GM21390 (cell line): ENCODE measurements around the gene DNASE2.

Experiments used
- ATAC-seq: cut with Tn5 transposase; IDR thresholded peaks from one replicate; pipeline ENCODE4 v1.9.1; 2021; ENCODE audit not compliant: unreplicated experiment

DNASE2 gene

DNA sequence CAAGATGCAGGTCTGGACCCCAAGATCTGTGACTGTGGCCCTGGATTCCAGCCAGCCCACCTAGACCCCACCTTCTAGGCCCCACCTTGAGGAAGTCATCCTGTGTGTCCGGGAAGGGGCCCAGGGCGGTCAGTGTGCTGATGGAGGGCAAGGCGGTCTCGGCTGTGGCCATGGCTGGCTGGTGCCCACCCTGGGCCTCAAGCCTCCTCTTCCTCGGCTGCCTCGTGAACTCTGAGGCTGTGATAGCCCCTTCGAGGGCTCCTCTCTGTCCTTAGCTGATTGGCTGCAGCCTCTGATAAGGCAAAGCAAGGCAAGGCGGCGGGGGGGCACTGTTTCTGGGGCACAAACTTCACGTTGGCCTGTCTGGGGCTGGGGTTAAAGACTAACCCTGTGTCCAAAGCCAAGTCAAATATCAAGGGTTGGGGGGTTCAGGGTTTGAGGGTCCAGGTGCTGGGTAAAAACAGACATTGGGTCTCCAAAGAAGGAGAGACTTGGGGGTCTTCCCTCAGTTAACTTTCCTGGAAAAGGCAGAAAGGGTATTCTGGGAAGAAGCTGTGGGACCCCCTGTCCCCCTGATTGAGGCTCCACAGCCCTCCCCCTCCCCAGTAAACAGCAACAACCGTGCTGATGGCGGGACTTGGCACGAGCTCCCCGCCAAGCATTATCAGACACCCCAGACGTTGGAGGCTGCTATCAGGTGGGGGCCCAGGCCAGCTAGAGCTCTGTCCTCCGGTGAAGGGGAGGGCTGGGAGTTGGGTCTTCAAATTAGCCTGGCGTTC lies 5.9 kb upstream of the DNASE2 start, which contains the start of gene KLF1:
Gene KLF1, minus strand, starts transcription at position 233 of the 779 bp plus-strand sequence. Its CDS starts 61 bp downstream, at position 172.
- ATAC-seq, result no peak

DNA sequence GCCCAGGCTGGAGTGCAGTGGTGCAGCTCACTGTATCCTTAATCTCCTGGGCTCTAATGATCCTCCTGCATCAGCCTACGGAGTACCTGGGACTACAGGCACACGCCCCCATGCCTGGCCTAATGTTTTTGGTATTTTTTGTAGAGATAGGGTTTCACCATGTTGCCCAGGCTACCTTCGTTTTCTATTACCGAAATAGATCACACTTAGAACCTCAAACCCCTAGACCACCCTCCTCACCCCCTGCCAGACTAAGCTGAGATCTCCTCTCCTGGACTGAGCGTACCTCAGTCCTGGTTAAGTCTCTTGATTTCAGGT lies 5.4 kb upstream of the DNASE2 start:
- ATAC-seq, result no peak

DNA sequence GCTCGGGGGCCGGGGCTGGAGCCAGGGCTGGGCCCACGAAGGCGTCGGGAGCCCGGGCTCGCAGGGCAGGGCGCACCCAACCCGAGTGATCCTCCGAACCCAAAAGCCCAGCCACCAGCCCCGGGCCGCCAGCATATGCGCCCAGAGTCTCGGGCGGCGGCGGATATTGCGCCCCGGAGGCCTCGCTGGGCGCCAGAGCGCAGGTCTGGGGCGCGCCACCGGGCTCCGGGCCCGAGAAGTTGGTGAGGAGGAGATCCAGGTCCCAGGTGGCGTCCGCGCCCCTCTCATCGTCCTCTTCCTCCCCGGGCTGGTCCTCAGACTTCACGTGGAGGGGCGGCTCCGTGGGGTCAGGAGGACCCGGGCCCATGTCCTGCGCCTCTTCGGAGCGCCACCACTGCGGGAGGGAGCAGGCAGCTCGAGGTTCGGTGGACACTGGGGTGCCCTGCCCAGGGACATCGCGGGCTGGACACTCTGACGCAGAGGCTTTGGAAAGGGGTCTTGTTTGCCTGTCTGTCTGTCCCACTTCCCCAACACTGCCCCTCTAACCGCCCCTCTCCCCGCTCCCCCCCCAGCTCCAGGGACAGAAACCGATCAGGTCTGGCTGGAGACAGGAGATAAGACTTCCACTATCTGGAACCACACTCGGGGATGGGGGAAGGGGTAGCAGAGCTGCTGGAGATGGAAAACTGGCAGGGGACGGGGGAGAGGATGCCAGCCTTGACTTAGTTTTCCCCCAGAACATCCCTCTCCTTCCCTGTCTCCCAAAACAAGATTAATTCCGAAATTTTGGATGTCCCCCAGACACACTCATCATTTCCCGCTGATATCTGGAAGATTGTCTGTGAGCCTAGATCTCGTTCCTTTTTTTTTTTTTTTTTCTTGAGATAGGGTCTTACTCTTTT lies 4.8 kb upstream of the DNASE2 start:
- ATAC-seq, result no peak

DNA sequence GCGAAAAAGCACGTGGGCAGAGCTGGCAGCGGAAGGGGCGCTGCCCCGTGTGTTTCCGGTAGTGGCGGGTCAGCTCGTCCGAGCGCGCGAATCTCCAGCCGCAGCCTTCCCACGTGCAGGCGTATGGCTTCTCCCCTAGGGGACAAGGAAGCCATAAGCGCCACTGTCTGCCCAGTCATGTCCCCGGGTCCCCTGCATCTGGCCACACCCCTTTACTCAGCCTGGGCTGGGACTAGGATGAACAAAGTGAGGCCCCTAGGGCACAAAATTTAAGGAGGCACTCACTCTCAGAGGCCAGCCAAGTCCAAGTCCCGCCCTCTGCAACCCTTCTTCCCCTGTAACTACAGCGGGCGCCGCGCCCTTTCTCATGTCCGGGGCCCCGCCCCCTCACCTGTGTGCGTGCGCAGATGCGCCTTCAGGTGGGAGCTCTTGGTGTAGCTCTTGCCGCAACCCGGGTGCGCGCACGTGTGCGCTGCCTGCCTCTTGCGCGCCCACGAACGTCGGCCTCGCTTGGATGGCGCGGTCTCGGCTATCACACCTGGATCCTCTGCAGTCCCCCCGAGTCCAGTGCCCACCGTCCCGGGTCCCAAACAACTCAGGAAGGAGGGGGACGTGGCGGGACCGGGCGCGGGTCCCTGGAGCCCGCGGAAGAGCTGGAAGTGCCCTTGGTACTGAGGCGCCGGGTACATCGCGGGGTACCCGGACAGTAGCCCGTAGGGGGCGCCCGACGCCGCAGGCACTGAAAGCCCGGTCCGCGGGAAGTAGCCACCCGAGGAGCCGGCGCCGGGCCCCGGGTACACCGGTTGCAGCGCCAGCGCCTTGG lies 3.9 kb upstream of the DNASE2 start:
- ATAC-seq, result no peak

DNA sequence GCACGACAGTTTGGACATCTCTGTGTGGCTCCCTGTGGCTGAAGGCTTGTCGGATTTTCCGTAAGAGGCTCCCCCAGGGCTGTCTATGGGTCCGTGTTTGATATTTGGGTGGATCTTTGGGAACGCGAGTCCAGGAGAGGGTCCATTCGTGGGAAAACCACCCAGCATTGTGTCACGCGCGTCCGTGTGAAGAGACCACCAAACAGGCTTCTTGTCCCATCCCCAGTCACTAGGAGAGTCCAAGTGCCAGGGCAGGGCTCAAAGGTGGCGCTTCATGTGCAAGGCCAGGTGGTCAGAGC lies 3.3 kb upstream of the DNASE2 start:
- no peak for ATAC-seq

DNA sequence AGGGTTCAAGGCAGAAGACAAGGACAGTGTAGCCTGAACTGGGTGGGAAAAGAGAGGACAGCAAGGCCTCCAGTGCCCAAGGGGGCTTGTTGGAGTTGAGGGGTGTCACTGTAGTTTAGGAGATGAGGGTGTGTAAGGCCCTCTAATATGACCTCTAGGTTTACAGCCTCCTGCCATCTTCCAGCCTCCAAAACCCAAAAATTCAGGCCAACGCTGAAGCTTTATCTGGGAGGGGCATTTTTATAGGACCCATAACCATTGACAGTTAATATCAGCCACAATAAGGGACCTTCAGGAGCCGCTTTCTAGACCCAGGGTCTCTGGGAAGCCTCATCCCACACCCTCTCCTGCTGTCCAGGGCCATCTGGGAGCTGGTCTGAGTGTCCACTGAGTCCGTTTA lies 3.0 kb upstream of the DNASE2 start:
- no peak for ATAC-seq

DNA sequence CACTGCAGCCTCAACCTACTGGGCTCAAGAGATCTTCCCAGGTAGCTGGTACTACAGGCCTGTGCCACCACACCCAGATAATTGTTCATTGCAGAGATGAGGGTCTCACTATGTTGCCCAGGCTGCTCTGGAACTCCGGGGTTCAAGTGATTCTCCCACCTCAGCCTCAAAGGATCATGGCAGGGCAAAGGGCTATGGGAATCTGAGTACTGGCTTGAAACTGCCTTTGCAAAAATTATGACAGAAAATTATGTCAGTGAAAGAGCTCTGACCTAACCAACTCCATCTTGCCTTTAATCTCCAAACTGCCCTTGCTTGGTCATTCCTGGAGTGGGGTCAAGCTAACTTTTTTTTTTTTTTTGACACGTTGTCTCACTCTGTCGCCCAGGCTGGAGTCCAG lies 1.3 kb upstream of the DNASE2 start:
- no peak for ATAC-seq

DNA sequence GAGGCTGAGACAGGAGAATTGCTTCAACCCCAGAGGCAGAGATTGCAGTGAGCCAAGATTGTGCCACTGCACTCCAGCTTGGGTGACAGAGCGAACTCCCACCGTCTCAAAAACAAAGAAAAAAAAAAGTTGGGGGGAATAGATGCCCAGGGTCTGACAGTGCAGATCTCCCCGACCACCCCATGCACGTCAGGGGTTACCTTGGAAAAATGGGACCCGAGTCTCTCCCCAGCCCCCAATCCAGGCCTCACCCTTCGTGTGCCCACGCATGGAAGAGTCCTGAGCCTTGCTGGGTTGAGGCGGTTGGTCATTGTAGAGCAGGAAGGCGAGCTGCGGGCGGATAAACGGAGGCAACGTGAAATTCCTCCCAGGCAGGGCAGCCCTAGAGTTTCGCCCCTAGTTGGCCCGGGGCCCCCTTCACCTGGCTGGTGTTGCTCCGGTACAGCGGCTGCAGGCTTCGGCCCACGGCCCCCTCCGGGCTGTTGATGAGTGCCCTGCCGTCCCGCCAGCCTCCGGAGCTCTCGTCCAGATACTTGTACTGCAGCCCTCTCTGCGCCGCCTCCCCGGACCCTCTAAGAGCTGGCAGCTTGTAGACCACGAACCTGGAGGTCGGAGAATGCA lies 588 bp downstream of the DNASE2 start:
- ATAC-seq, result peak; percentile 19

DNA sequence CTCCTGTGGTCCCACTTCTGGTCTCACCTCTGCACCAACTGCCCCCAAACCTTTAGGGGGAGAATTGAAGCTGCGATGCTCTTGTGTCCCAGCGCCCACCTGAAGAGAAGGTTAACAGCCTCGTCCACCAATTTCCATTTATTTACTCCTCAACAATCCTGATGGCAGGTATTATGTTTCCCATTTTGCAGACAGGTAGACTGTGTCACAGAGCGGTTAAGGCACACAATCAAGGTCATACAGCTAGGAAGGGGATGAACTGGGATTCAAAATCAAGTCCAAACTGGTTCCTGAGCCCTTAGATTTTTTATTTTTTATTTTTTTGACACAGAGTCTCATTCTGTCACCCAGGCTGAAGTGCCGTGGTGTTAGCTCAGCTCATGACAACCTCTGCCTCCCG lies 6.2 kb downstream of the DNASE2 start:
- no peak for ATAC-seq

DNA sequence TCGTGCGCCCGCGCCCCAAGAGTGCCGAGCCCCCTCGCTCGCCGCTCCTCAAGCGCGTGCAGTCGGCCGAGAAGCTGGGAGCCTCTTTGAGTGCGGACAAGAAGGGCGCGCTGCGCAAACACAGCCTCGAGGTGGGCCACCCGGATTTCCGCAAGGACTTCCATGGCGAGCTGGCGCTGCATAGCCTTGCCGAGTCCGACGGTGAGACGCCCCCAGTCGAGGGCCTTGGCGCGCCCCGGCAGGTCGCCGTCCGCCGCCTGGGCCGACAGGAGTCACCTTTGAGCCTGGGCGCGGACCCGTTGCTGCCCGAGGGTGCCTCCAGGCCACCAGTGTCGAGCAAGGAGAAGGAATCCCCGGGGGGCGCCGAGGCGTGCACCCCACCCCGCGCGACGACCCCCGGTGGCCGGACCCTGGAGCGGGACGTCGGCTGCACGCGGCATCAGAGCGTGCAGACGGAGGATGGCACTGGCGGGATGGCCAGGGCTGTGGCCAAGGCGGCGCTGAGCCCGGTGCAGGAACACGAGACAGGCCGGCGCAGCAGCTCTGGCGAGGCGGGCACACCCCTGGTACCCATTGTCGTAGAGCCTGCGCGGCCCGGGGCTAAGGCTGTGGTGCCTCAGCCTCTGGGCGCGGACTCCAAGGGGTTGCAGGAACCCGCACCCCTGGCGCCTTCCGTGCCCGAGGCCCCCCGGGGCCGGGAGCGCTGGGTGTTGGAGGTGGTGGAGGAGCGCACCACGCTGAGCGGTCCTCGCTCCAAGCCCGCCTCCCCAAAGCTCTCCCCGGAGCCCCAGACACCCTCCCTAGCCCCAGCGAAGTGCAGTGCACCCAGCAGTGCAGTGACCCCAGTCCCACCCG lies 7.1 kb downstream of the DNASE2 start:
- no peak for ATAC-seq

DNA sequence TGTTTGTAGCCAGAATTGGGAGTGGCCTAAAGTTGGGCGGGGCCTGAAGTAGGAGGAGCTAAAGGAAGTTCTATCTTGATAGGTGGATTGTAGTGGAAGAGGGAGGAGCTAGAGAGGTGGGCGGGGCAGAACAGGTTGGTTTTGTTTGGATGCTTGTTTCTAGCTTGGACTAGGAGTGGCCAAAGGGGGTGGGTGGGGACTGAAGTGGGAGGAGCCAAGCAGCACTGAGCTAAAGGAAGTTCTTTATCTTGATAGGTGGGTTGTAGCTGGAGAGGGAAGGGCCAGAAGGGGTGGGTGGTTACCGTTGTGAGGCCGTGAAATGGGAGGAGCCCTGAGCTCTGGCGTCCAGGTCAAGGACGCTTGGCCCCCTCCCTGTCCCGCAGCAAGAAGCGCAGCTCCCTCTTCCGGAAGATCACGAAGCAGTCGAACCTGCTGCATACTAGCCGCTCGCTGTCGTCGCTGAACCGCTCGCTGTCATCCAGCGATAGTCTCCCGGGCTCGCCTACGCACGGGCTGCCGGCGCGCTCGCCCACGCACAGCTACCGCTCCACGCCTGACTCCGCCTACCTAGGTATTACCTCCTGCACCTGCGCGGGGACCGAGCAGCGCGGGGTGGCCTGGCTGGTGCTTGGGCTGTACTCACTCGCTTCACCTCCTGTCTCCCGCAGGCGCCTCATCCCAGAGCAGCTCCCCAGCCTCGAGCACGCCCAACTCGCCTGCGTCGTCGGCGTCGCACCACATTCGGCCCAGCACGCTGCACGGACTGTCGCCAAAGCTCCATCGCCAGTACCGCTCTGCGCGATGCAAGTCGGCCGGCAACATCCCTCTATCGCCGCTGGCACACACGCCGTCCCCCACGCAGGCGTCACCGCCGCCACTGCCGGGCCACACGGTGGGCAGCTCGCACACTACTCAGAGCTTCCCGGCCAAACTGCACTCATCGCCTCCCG lies 8.0 kb downstream of the DNASE2 start:
- no peak for ATAC-seq

DNA sequence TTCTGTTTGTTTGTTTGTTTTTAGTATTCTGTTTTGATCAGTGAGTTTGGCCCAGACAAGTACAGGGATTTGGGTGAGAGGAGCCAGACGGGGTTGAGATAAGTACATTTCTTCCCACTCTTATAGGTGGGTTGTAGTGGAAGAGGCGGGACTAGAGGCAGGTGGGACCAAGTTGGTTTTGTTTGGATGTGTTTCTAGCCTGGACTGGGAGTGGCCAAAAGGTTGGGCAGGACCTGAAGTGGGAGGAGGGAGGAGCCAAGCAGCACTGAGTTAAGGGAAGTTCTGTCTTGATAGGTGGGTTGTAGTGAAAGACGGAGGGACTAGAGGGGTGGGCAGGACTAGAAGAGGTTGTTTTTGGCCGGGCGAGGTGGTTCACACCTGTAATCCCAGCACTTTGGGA lies 9.0 kb downstream of the DNASE2 start:
- no peak for ATAC-seq

DNA sequence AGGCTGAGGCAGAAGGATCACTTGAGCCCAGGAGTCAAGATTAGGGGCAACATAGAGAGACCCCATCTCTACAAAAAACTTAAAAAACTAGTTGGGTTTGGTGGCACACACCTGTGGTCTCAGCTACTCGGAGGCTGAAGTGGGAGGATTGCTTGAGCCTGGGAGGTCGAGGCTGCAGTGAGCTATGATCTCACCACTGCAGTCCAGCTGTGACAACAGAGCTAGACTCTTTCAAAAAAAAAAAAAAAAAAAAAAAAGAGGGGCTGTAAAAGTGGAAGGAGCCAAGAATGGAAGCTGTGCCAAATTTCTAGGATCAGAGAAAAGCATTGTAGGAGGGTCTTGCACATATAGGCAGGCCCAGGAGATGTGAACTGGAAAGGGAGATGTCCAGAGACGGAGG lies 9.6 kb downstream of the DNASE2 start:
- ATAC-seq, result no peak

DNA sequence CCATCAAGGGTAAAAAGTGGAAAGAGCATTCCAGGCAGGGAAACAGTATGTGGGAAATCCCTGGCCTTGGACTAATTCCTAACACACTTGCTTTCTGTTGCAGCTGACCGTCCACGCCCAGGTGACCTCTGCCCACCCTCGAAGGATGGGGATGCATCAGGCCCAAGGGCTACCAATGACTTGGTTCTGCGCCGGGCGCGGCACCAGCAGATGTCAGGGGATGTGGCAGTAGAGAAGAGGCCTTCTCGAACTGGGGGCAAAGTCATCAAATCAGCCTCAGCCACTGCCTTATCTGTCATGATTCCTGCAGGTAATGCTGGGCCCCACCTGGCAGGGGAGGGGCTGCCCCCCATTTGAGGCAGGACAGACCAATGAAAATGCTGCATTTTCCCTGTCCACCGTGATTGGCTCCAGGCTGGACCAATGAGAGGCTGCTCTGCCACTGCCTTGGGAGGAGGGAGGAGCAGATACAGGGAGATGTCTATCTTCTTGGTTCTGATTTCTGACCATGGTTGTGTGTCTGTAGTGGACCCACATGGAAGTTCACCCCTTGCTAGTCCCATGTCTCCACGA lies 12.6 kb downstream of the DNASE2 start:
- no peak for ATAC-seq

DNA sequence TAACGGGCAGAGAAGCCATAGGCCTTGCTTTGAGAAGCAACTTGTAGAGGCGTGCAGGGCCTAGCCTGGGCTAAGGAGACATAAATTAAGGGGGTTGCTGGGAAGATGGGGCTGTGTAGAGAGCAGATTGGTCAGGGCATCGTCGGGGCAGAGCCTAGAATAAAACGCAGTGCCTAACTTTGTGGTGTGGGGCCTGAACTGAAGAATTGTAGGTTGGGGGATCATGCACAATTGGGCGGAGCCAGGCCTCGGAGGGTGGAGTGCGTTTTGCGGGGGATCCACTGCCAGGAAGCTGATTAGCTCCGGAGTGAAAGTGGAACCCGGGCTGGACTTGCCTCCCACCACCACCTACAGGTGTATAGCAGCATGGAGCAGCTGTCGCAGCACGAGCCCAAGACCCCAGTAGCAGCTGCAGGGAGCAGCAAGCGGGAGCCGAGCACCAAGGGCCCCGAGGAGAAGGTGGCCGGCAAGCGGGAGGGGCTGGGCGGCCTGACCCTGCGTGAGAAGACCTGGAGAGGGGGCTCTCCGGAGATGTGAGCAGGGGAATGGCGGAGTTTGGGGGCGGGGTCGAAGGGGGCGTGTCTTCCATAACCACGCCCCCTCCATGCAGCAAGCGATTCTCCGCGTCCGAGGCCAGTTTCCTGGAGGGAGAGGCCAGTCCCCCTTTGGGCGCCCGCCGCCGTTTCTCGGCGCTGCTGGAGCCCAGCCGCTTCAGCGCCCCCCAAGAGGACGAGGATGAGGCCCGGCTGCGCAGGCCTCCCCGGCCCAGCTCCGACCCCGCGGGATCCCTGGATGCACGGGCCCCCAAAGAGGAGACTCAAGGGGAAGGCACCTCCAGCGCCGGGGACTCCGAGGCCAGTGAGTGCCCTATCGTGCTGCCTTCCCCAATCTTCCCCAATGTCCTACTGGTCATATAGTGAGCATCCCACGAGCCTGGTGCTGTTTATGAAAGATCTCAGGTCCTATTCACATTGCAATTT lies 13.8 kb downstream of the DNASE2 start:
- peak; percentile 60 for ATAC-seq

DNA sequence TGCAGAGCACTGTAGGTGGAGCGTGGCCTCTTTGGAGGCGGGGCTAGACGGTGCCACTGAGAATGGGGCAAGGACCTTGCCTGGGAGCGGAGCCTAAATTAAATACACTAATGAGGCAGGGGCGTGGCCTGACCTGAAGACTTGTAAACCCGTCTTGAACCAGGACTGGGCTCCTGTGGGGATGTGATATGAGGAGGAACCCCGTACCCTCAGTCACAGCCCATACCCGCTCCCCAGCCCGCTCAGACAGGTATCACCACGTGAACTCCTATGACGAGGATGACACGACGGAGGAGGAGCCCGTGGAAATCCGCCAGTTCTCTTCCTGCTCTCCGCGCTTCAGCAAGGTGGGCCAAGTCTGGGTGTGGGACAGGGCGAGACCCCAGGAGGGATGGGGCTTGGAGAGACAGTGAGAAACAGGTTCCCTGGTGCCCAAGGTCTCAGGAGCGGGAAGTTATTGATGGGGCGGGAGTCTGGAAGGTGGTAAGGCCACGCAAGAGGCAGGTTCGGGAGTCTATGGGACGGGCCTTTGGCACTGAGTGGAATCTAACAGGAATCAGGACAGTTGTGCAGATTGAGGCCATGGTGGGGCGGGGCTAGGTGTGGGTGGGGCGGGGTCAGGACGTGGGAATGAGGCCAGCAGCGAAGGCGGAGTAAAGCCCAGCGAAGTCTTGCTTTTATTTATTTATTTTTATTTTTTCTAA lies 14.7 kb downstream of the DNASE2 start:
- no peak for ATAC-seq
